ENCODE measurements around the gene KIAA1217. TPM values are rescaled to one million over a fixed set of nuclear protein-coding genes. Genes with fewer than 3 reads are reported as not detected.

The KIAA1217 gene
- total RNA-seq, 1 donor from 2014 or later: 161 TPM

DNA sequence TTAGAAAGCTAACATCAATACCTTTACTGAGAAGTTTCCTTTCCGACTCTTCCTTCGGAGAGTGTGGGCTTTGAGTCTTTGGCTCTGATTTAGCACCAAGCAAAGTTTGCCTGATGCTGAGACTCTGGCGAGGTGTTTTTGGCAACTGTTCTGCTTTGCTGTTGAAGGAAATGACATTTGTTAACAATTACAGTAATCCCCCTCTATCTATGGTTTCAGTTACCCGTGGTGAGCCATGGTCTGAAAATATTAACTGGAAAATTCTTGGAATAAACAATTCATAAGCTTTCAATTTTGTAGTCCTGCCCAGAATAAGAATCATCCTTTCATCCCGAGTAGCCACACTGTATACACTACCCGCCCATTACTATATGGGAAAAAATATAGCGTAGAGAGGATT lies 388.5 kb downstream of the KIAA1217 start:
- no peak for DNase-seq (ENCODE audit: low spot score in 2 of 2, unreplicated experiment in 2 of 2)
- Mint-ChIP-seq H3K27ac (no peak overlapping the region), H3K27me3 (ENCODE audit: low read depth) (no peaks in the 10 kb centered on the region)

More for the DNA sequence above, 388.5 kb downstream of the KIAA1217 start:
- no peaks in the 10 kb centered on the region for H3K4me1 Mint-ChIP-seq
- peaks cover 50% of the 10 kb centered on the region for H3K36me3 Mint-ChIP-seq
- TF ChIP-seq, protein P1, sequence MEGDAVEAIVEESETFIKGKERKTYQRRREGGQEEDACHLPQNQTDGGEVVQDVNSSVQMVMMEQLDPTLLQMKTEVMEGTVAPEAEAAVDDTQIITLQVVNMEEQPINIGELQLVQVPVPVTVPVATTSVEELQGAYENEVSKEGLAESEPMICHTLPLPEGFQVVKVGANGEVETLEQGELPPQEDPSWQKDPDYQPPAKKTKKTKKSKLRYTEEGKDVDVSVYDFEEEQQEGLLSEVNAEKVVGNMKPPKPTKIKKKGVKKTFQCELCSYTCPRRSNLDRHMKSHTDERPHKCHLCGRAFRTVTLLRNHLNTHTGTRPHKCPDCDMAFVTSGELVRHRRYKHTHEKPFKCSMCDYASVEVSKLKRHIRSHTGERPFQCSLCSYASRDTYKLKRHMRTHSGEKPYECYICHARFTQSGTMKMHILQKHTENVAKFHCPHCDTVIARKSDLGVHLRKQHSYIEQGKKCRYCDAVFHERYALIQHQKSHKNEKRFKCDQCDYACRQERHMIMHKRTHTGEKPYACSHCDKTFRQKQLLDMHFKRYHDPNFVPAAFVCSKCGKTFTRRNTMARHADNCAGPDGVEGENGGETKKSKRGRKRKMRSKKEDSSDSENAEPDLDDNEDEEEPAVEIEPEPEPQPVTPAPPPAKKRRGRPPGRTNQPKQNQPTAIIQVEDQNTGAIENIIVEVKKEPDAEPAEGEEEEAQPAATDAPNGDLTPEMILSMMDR (IDR thresholded peaks at IDR 0.05; ENCODE audit: unreplicated experiment): no peak
- H3K9me3 Mint-ChIP-seq: no peaks in the 10 kb centered on the region
- no peak overlapping the region for H3K4me3 Mint-ChIP-seq

Small RNAs within 50 kb of the gene (microRNA-seq; reads per million reads assigned to microRNA genes)
- gene MIR603: not detected
